Neutrophil (primary cell): ENCODE measurements around the gene PTGDS.

Experiments used
- H3K27ac ChIP-seq: fragments of 200-600 bp; sonication (generic); 2 replicates; pipeline ENCODE4 v1.5.1; 2016; ENCODE audit warnings: mild to moderate bottlenecking, moderate library complexity
- H3K27me3 ChIP-seq: fragments of 200-600 bp; sonication (generic); 2 replicates; pipeline ENCODE4 v1.6.0; 2016; ENCODE audit warnings: mild to moderate bottlenecking
- H3K36me3 ChIP-seq: fragments of 200-600 bp; sonication (generic); 2 replicates; pipeline ENCODE4 v1.5.1; 2017
- H3K4me1 ChIP-seq, 2 experiments: fragments of 200-600 bp in 1 of 2; sonication (generic) in 1 of 2; 1 replicate in 1 of 2; 2 replicates in 1 of 2; pipeline versions ENCODE4 v1.5.1 to v1.6.1; 2013 to 2016; ENCODE audit warnings: low read depth in 1 of 2, low read length in 1 of 2, mild to moderate bottlenecking in 1 of 2, moderate library complexity in 1 of 2; ENCODE audit not compliant: control insufficient read depth in 1 of 2, insufficient read depth in 1 of 2
- H3K4me3 ChIP-seq, 2 experiments: fragments of 200-600 bp in 1 of 2; sonication (generic) in 1 of 2; 1 replicate in 1 of 2; 2 replicates in 1 of 2; pipeline ENCODE4 v1.5.1; 2013 to 2016; ENCODE audit warnings: low read depth in 1 of 2, low read length in 1 of 2, mild to moderate bottlenecking in 1 of 2, moderate library complexity in 1 of 2
- H3K9me3 ChIP-seq: fragments of 200-600 bp; sonication (generic); 2 replicates; pipeline ENCODE4 v1.5.1; 2016
- TF ChIP-seq, protein P1 (sequence below): fragments of 200-600 bp; sonication (generic); IDR thresholded peaks from 2 replicates; pipeline ENCODE4 v1.5.1; 2016; ENCODE audit warnings: antibody characterized with exemption

PTGDS gene

DNA sequence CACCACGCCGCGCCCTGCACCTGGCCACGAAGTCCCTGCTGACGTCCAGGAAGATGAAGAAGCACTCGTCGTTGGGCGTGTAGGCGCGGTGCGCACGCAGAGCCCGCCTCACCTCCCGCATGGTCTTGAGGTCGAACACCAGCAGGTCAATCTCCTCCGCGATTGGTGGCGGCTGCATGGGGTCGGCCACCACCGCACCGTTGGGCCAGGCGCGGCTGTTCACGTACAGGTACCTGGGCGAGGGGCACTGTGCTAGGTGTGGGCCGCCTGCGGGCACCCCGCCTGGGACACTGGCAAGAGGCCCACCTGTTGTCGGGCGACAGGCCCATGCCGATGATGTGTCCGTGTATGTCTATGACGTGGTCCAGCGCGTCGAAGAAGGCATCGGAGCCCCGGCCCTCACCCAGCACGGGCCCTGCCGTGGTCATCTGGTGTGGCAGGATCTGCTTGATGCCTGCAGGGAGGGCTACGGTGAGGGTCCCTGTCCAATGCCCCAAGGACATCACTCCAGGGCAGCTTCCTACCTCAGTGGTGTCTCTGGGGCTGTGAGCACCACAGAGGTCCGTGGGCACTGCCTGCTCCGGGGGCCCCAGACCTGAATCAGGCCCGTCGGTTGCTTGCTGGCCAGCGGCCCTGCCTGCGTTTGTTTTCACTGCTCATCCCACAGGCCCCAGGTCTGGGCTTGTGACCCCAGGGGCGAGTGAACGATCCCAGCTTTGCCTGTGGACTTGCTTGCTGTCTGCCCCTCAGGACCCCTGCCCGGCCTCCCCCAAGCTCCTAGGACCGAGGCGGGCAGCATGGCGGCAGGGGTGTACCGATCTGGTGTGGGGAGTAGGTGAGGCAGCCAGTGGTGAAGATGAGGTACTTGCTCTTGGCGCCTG lies 35.8 kb upstream of the PTGDS start:
- H3K36me3 ChIP-seq, result peaks cover 43% of the 10 kb centered on the region
- H3K4me1 ChIP-seq, result peaks cover 17 to 18% of the 10 kb centered on the region in 2 experiments
- H3K4me3 ChIP-seq, result no peak overlapping the region
- TF ChIP-seq, protein P1, sequence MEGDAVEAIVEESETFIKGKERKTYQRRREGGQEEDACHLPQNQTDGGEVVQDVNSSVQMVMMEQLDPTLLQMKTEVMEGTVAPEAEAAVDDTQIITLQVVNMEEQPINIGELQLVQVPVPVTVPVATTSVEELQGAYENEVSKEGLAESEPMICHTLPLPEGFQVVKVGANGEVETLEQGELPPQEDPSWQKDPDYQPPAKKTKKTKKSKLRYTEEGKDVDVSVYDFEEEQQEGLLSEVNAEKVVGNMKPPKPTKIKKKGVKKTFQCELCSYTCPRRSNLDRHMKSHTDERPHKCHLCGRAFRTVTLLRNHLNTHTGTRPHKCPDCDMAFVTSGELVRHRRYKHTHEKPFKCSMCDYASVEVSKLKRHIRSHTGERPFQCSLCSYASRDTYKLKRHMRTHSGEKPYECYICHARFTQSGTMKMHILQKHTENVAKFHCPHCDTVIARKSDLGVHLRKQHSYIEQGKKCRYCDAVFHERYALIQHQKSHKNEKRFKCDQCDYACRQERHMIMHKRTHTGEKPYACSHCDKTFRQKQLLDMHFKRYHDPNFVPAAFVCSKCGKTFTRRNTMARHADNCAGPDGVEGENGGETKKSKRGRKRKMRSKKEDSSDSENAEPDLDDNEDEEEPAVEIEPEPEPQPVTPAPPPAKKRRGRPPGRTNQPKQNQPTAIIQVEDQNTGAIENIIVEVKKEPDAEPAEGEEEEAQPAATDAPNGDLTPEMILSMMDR, result no peak
- H3K9me3 ChIP-seq, result no peaks in the 10 kb centered on the region
- H3K27me3 ChIP-seq, result no peaks in the 10 kb centered on the region
- no peak overlapping the region for H3K27ac ChIP-seq

- no peaks in the 10 kb centered on the region for H3K9me3 ChIP-seq
- no peaks in the 10 kb centered on the region for H3K27me3 ChIP-seq
- H3K4me3 ChIP-seq, result no peak overlapping the region
- no peak overlapping the region for H3K27ac ChIP-seq
- TF ChIP-seq, protein P1, result no peak
- peaks cover 43% of the 10 kb centered on the region for H3K36me3 ChIP-seq
- H3K4me1 ChIP-seq, result peaks cover 17 to 18% of the 10 kb centered on the region in 2 experiments
Observed at GRCh38 chr9:136942112-136942880, 35.0 kb upstream of the PTGDS start.

GRCh38 chr9:136942881-136943230 lies 34.4 kb upstream of the PTGDS start:
- TF ChIP-seq, protein P1, result no peak
- Histone ChIP-seq H3K36me3 (peaks cover 43% of the 10 kb centered on the region), H3K27ac (no peak overlapping the region)

GRCh38 chr9:136943291-136944211 lies 33.8 kb upstream of the PTGDS start:
- Histone ChIP-seq H3K9me3 (no peaks in the 10 kb centered on the region), H3K4me1 (peaks cover 17 to 18% of the 10 kb centered on the region in 2 experiments), H3K36me3 (peaks cover 43% of the 10 kb centered on the region), H3K27me3 (no peaks in the 10 kb centered on the region), H3K4me3 (peak overlapping the region; percentile 78 to 83), H3K27ac (peak overlapping the region; percentile 94)
- TF ChIP-seq, protein P1, result no peak

More at GRCh38 chr9:136942881-136943230, 34.4 kb upstream of the PTGDS start:
- Histone ChIP-seq H3K4me1 (peaks cover 17 to 18% of the 10 kb centered on the region in 2 experiments), H3K4me3 (peak overlapping the region in 1 of 2 experiments; percentile 78), H3K27me3 (no peaks in the 10 kb centered on the region), H3K9me3 (no peaks in the 10 kb centered on the region)

DNA sequence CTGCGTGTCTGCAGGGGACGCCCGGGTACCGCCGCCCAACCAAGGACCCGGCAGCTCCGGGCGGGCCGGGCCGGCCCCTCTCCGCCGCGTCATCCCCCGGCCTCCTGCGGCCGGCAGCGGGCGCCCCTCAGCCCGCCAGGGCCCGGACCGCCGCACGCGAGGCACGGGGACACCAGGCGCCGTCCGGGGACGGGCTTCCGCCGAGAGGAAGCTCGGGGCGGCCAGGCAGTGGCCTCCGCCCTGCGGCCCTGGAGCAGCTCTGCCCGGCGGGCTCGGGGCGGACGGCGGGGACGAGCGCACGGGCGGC lies 33.1 kb upstream of the PTGDS start:
- H3K36me3 ChIP-seq, result peaks cover 42% of the 10 kb centered on the region
- H3K27me3 ChIP-seq, result no peaks in the 10 kb centered on the region
- peak overlapping the region; percentile 78 to 83 for H3K4me3 ChIP-seq
- no peaks in the 10 kb centered on the region for H3K9me3 ChIP-seq
- TF ChIP-seq, protein P1, result no peak
- peaks cover 18 to 21% of the 10 kb centered on the region in 2 experiments for H3K4me1 ChIP-seq
- peak overlapping the region; percentile 94 for H3K27ac ChIP-seq
